Mononuclear cell (primary cell): ENCODE data around the gene NMNAT2. TPM values are rescaled to one million over a fixed set of nuclear protein-coding genes. Genes with fewer than 3 reads are reported as not detected.
"Not testable (repeated sequence)": the region's sequence is repeated elsewhere in the genome, so short reads cannot be mapped to it uniquely, and the experiment has no call there.

Experiments
- H3K27me3 ChIP-seq: 2 replicates; pipeline ENCODE4 v1.6.0; 2011; ENCODE audit warnings: low read length, control low read depth; ENCODE audit not compliant: insufficient read depth
- H3K4me1 ChIP-seq: 2 replicates; pipeline ENCODE4 v1.5.1; 2011; ENCODE audit warnings: mild to moderate bottlenecking, low read length, control low read depth; ENCODE audit not compliant: insufficient read depth
- H3K4me3 ChIP-seq: 2 replicates; pipeline ENCODE4 v1.5.1; 2011; ENCODE audit warnings: mild to moderate bottlenecking, low read length, moderate library complexity
- H3K9me3 ChIP-seq: 2 replicates; pipeline ENCODE4 v1.5.1; 2011; ENCODE audit warnings: low read depth, mild to moderate bottlenecking, control low read depth, low read length
- total RNA-seq: library from RNA; depleted of rRNA; stranded (reverse); fragments of >200 nt; gene quantifications from one replicate; pipeline ENCODE4 v1.2.3, GENCODE V29; 2012

Gene NMNAT2
- total RNA-seq, 1 donor = not detected

- H3K4me1 ChIP-seq = peaks cover 32% of the 10 kb centered on the region
- H3K27me3 ChIP-seq = no peaks in the 10 kb centered on the region
- no peaks in the 10 kb centered on the region for H3K9me3 ChIP-seq
- H3K4me3 ChIP-seq = no peak overlapping the region
Observed at GRCh38 chr1:183282101-183282855, 135.9 kb downstream of the NMNAT2 start.

- H3K4me1 ChIP-seq = peaks cover 32% of the 10 kb centered on the region
- no peaks in the 10 kb centered on the region for H3K27me3 ChIP-seq
- H3K4me3 ChIP-seq = no peak overlapping the region
- H3K9me3 ChIP-seq = no peaks in the 10 kb centered on the region
Observed at GRCh38 chr1:183281553-183282091, 136.6 kb downstream of the NMNAT2 start.

- H3K27me3 ChIP-seq = no peaks in the 10 kb centered on the region
- peaks cover 32% of the 10 kb centered on the region for H3K4me1 ChIP-seq
- no peak overlapping the region for H3K4me3 ChIP-seq
- H3K9me3 ChIP-seq = no peaks in the 10 kb centered on the region
Observed at GRCh38 chr1:183281039-183281438, 137.1 kb downstream of the NMNAT2 start.

GRCh38 chr1:183279835-183280234 is 138.3 kb downstream of the NMNAT2 start:
- Histone ChIP-seq H3K4me1 (peaks cover 32% of the 10 kb centered on the region), H3K27me3 (no peaks in the 10 kb centered on the region), H3K9me3 (no peaks in the 10 kb centered on the region), H3K4me3 (no peak overlapping the region)

- Histone ChIP-seq H3K4me1 (peaks cover 32% of the 10 kb centered on the region), H3K9me3 (no peaks in the 10 kb centered on the region), H3K27me3 (no peaks in the 10 kb centered on the region), H3K4me3 (no peak overlapping the region)
Observed at GRCh38 chr1:183278739-183279591, 139.2 kb downstream of the NMNAT2 start.

- Histone ChIP-seq H3K4me3 (no peak overlapping the region), H3K9me3 (no peaks in the 10 kb centered on the region), H3K4me1 (peaks cover 32% of the 10 kb centered on the region), H3K27me3 (no peaks in the 10 kb centered on the region)
Observed at GRCh38 chr1:183277821-183278738, 140.1 kb downstream of the NMNAT2 start.

- Histone ChIP-seq H3K9me3 (no peaks in the 10 kb centered on the region), H3K4me1 (peaks cover 32% of the 10 kb centered on the region), H3K27me3 (no peaks in the 10 kb centered on the region), H3K4me3 (no peak overlapping the region)
Observed at GRCh38 chr1:183276386-183277080, 141.6 kb downstream of the NMNAT2 start.

GRCh38 chr1:183275322-183275721 is 142.9 kb downstream of the NMNAT2 start:
- Histone ChIP-seq H3K4me3 (no peak overlapping the region), H3K27me3 (no peaks in the 10 kb centered on the region), H3K4me1 (peaks cover 21% of the 10 kb centered on the region), H3K9me3 (no peaks in the 10 kb centered on the region)

GRCh38 chr1:183274836-183275235 is 143.3 kb downstream of the NMNAT2 start:
- Histone ChIP-seq H3K4me3 (no peak overlapping the region), H3K9me3 (no peaks in the 10 kb centered on the region), H3K27me3 (no peaks in the 10 kb centered on the region), H3K4me1 (peaks cover 16% of the 10 kb centered on the region)

- not testable (repeated sequence) for H3K4me1 ChIP-seq, H3K9me3 ChIP-seq, H3K4me3 ChIP-seq
Observed at GRCh38 chr1:183273984-183274383, 144.2 kb downstream of the NMNAT2 start.

GRCh38 chr1:183273300-183273699 is 144.9 kb downstream of the NMNAT2 start:
- no peaks in the 10 kb centered on the region for H3K27me3 ChIP-seq
- peaks cover under 1% of the 10 kb centered on the region for H3K4me1 ChIP-seq
- no peaks in the 10 kb centered on the region for H3K9me3 ChIP-seq
- no peak overlapping the region for H3K4me3 ChIP-seq

More at GRCh38 chr1:183273984-183274383, 144.2 kb downstream of the NMNAT2 start:
- not testable (repeated sequence) for H3K27me3 ChIP-seq

GRCh38 chr1:183272390-183272848 is 145.8 kb downstream of the NMNAT2 start:
- Histone ChIP-seq H3K4me3 (no peak overlapping the region), H3K27me3 (no peaks in the 10 kb centered on the region), H3K9me3 (no peaks in the 10 kb centered on the region), H3K4me1 (no peaks in the 10 kb centered on the region)

- no peak overlapping the region for H3K4me3 ChIP-seq
- H3K9me3 ChIP-seq = no peaks in the 10 kb centered on the region
- H3K27me3 ChIP-seq = no peaks in the 10 kb centered on the region
- no peaks in the 10 kb centered on the region for H3K4me1 ChIP-seq
Observed at GRCh38 chr1:183270541-183271141, 147.5 kb downstream of the NMNAT2 start.
